ENCODE data around the gene POLR1C.
"Not testable (repeated sequence)": the region's sequence is repeated elsewhere in the genome, so short reads cannot be mapped to it uniquely, and the experiment has no call there.

POLR1C gene

GRCh38 chr6:43511824-43512415 lies 5.0 kb upstream of the POLR1C start:
- DNase-seq = no peak

GRCh38 chr6:43515808-43516207 lies 1.1 kb upstream of the POLR1C start:
- no peak for DNase-seq

GRCh38 chr6:43516367-43516696 lies 557 bp upstream of the POLR1C start:
- no peak for DNase-seq

GRCh38 chr6:43517505-43518357 lies 842 bp downstream of the POLR1C start:
- DNase-seq = peak; percentile 59

- no peak for DNase-seq
Measured at GRCh38 chr6:43520097-43520496, 3.2 kb downstream of the POLR1C start.

- DNase-seq = no peak
Measured at GRCh38 chr6:43521836-43522235, 4.9 kb downstream of the POLR1C start.

GRCh38 chr6:43522547-43523261 lies 5.8 kb downstream of the POLR1C start:
- DNase-seq = no peak

GRCh38 chr6:43523284-43523683 lies 6.4 kb downstream of the POLR1C start:
- DNase-seq = no peak

GRCh38 chr6:43524483-43524961 lies 7.6 kb downstream of the POLR1C start:
- DNase-seq = no peak

- no peak for DNase-seq
Measured at GRCh38 chr6:43532201-43532600, 15.3 kb downstream of the POLR1C start.

- not testable (repeated sequence) for DNase-seq
Measured at GRCh38 chr6:43538986-43539385, 22.1 kb downstream of the POLR1C start.

GRCh38 chr6:43539409-43539808 lies 22.5 kb downstream of the POLR1C start:
- not testable (repeated sequence) for DNase-seq

- no peak for DNase-seq
Measured at GRCh38 chr6:43540507-43540906, 23.6 kb downstream of the POLR1C start.

GRCh38 chr6:43541774-43542471 lies 25.0 kb downstream of the POLR1C start:
- DNase-seq = no peak

- no peak for DNase-seq
Measured at GRCh38 chr6:43544461-43544860, 27.6 kb downstream of the POLR1C start.

GRCh38 chr6:43547222-43547621 lies 30.3 kb downstream of the POLR1C start:
- no peak for DNase-seq

- not testable (repeated sequence) for DNase-seq
Measured at GRCh38 chr6:43557620-43558019, 40.7 kb downstream of the POLR1C start.

GRCh38 chr6:43559328-43559727 lies 42.4 kb downstream of the POLR1C start:
- no peak for DNase-seq

- DNase-seq = no peak
Measured at GRCh38 chr6:43570876-43571441, 54.1 kb downstream of the POLR1C start.
